CD4-positive, alpha-beta T cell treated with Interferon gamma for 1 hour (primary cell): ENCODE results near the gene FOXE3.

ENCODE experiments used
- DNase-seq: peaks from one replicate; pipeline ENCODE4 v3.0.0-alpha.2; 2020

Gene FOXE3

DNA sequence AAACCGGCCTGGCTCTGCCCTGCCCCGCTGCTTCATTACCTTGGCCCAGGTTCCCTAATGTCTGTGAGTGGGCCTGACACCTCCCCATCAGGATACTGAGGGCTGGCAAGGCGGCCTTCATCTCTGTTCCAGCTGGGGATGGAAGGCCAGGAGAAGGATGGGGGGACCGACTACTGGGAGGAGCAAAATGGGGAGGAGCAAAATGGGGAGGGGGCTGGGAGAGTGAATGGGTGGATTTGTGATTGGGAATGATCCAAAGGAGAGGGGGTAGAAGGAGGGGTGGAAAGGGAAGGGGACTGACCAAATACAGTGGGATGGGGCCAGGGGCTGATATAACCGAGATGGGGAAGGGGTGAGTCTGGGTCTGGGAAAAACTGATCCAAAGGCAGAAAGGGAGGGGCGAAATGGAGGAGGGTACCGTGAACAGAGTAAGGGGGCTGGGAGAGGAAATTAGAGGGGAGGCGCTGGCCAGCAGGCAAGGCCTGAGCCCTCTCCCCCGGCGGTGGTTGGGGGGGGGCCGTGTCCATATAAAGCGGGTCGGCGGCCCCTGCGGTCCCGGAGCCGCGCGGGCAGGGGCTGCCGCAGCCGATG is at the start of gene FOXE3:
TSS of gene FOXE3 (plus strand) at position 558 of the 591 bp plus-strand sequence. CDS start at position 589, 31 bp downstream.
- DNase-seq = no peak

DNA sequence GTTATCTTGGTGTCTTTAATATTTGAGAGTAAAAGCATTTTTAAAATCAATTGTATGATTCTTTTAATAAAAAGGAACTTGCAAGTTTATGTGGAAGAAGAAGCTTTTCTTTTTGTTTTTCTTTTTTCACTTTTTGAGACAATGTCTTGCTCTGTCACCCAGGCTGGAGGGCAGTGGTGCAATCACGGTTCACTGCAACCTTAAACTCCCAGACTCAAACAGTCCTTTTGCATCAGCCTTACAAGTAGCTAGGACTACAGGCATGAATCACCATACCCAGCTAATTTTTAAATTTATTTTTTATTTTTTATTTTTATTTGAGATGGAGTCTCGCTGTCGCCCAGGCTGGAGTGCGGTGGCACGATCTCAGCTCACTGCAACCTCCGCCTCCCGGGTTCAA is 48.4 kb upstream of the FOXE3 start:
- DNase-seq = no peak

- DNase-seq = no peak
These were observed 45.0 kb upstream of the FOXE3 start for GRCh38 chr1:47371016-47371517.

GRCh38 chr1:47374501-47374900 is 41.6 kb upstream of the FOXE3 start:
- no peak for DNase-seq

DNA sequence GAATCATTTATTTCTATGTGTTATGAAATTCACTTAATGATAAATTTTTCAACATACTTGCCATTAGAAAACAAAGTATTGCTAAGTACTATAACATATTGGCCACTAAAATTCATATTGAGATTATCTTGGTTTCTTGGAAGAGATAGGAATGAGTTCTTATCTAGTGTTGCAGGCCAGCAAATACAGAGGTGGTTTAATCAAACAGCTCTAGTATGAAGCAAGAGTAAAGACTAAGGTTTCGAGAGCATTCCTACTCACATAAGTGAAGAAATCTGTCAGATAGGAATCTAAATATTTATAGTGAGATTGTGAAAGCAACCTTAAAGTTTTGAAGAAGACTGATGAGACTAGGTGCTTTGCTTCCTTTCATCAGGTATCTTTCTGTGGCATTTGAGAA is 37.9 kb upstream of the FOXE3 start:
- no peak for DNase-seq

- DNase-seq = no peak
These were observed 35.4 kb upstream of the FOXE3 start for GRCh38 chr1:47380699-47381098.

DNA sequence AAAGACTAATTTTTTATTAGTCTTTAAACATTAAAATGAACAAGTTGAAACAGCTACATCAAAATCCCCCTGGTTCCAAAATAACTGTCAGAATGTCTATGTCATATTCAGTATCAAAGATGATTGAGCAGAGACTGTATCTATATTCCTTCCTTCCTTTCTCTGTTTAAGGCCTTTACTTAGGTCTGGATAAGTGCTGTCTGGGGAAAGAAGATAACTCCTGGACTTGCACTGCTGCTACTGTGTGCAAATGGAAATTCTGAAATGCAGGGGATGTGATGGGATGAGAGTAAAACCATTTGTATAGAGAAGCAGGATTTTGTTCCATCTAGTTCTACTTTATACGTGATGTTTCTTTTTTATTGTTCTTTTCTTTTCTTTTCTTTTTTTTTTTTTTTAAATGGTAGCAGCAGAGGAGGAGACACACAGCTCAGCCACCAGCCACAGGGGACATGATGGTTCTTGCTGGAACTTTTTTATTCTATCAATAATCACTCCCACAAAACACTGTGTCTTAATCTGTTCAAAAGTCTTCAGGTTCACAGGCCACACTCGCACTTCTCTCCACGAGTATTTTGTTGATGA is 33.6 kb upstream of the FOXE3 start:
- DNase-seq = no peak

- DNase-seq = no peak
These were observed 32.0 kb upstream of the FOXE3 start for GRCh38 chr1:47384083-47384482.

GRCh38 chr1:47385020-47385419 is 31.1 kb upstream of the FOXE3 start:
- DNase-seq = no peak

- DNase-seq = no peak
These were observed 29.8 kb upstream of the FOXE3 start for GRCh38 chr1:47386268-47386667.

DNA sequence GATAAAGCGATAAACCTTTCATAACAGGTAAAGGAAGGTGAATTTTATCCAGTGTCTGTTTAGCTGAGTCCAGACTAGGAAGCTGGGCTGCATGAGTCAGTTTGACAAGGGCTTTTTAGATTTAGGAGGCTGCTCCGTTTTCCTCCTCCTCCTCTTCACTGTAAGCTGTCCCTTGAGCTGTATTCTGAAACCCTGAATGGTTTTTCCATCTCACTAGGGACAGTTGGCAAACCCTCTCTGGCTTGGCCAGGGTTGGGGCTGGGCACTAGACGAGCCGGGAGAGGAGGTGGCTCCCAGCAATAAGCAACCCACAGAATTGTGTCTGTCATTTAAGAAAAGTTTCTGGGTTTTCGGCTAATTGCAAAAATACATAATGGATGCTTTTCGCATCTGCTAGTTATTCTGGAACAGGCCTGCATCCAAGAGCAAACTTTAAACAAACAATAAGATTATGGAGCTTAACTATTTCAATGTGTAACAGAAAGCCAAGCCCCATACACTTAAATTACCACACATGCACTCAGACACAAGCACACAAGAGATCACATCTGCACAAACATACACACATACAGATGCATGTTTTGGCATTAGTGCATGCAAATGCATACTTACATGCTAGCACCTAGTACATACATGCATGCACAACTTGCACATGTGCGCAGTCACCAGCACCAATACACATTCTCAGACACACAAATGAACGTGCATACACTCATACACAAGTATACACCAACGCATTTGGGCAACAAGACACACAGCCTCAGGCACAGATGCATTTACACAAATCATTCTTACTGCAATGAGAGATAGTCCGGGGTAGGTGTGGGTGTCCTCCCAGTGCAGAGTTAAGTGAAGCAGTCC is 27.8 kb upstream of the FOXE3 start:
- DNase-seq = no peak

GRCh38 chr1:47388891-47389238 is 27.2 kb upstream of the FOXE3 start:
- DNase-seq = peak; percentile 31

- DNase-seq = no peak
These were observed 26.4 kb upstream of the FOXE3 start for GRCh38 chr1:47389731-47390130.

DNA sequence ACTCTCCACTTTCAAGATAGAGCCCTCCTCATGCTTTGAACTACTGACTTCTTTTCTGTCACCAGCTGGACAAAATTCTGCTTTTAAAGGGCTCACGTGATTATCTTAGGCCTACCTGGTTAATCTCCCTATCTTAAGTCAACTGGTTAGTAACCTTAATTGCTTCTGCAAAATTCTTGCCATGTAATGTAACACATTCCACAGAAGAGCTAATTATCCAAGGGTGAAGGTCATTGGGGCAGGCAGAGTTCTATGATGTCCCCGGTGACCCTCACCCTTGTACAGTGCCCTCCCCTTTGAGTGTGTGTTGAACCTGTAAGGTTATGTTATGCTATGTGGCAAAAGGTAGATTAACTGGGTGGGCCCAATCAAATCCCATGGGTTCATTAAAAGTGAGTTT is 25.2 kb upstream of the FOXE3 start:
- no peak for DNase-seq

GRCh38 chr1:47393141-47393540 is 22.9 kb upstream of the FOXE3 start:
- no peak for DNase-seq

GRCh38 chr1:47395433-47395832 is 20.7 kb upstream of the FOXE3 start:
- DNase-seq = no peak

DNA sequence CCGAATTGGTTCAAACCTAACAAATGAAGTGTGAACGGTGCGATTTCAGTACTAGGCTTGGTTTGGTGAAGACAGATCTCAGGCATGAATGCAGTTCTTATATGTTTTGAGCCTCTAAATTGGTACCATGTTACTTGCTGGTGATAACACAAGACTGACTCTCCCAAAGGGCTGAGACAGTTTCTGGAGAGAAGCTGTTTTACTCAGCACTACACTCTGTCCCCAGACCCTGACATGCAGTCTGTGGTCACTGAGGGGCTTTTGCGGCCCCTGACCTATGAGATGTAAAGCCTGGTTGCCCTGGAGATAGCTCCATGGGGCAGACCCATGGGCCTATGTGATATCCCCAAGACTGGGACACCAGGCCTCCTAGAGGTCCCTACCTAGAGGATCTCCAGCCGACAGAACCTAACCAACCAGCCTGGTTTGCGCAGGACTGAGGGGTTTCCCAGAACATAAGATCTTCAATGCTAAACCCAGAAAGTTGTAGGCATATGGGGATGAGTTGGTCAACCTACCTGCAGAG is 19.4 kb upstream of the FOXE3 start:
- DNase-seq = no peak

DNA sequence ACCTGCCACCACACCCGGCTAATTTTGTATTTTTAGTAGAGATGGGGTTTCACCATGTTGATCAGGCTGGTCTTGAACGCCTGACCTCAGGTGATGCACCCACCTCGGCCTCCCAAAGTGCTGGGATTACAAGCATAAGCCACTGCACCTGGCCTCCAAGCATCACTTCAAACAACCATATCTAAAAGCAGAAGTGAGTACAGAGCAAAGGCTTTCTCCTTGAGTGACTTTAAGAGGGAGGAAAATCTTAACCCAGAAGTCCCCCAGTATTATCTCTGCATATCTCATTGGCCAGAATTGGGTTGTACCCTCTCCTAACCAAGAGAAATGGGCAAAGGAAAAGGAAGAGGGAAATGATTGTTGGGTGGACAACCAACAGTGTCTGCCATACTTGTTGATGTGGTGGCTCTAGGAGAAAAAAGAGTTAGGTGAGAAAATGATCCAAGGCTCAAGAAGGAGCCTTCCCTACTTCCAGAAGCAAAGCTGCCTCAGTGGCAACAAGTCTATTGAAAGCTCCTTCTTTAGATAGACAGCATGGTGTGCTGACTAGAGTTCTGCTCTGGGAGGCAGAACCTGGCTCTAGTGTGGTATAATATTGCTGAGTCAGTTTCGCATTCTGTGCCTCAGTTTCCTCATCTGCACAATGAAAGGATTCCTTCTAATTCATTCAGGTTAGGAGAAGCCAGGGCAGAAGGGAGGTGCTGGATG is 16.8 kb upstream of the FOXE3 start:
- DNase-seq = no peak

GRCh38 chr1:47399846-47400155 is 16.3 kb upstream of the FOXE3 start:
- DNase-seq = no peak

DNA sequence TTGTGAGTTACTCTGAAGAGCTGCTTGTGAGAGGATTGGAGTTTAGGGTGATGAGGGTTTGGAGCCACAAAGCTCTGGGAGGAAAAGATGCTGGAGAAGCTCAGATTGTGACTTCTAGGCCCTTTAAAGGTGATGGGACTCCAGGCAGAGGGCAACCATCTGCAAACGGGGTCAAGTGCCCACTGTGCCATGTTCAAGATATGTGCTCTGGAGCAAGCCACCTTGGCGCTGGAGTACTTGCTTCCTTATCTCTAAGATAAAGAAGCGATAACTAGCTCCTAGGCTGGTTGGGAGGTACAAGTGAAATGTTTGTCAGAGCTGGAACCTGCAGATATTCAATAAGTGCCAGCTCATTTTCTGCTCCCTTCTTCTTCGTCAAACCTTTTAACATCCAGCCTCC is 14.3 kb upstream of the FOXE3 start:
- DNase-seq = no peak

DNA sequence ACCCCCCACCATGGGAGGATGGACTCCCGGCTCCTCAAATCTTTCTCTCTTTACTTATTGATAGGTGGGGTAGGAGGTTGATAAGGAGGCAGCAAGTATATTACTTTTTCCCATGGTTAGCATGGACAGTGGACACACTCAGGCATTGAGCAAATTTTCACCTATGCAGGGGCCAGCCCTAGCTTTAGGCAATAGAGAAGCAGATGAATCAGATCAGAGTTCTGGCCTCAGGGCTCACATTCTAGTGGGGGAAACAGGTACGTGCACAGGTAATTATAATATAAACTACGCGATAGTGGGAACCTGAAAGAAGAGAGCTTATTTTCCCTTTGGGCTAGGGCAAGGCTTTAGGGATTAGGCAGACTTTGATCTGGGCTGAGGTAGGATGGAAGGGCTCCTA is 13.5 kb upstream of the FOXE3 start:
- no peak for DNase-seq

- DNase-seq = no peak
These were observed 12.7 kb upstream of the FOXE3 start for GRCh38 chr1:47403321-47403910.

DNA sequence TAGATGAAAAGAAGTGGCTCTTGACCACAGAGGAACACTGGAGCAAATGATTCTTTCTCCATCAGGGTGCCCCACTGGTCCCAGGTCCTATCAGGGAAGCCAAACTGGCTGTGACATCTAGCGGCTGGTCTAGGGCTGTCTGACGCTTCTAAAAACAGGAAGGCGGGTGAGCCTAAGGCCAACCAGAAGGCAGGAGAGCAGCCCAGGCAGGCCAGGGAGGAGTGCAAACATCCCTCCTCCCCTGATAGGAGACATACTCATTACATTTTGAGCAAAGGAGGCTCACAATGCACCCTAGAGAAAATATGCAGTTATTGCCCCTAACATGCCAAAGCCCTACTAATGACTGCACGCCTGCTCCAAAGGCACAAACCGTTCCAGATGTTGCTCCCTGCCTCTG is 10.4 kb upstream of the FOXE3 start:
- DNase-seq = no peak
